HG03196 (cell line): ENCODE data around the gene ZNF169.
"Not testable (repeated sequence)": the region's sequence is repeated elsewhere in the genome, so short reads cannot be mapped to it uniquely, and the experiment has no call there.

Experiments
- ATAC-seq: cut with Tn5 transposase; IDR thresholded peaks from one replicate; pipeline ENCODE4 v1.9.1; 2021; ENCODE audit not compliant: unreplicated experiment

Gene ZNF169

DNA sequence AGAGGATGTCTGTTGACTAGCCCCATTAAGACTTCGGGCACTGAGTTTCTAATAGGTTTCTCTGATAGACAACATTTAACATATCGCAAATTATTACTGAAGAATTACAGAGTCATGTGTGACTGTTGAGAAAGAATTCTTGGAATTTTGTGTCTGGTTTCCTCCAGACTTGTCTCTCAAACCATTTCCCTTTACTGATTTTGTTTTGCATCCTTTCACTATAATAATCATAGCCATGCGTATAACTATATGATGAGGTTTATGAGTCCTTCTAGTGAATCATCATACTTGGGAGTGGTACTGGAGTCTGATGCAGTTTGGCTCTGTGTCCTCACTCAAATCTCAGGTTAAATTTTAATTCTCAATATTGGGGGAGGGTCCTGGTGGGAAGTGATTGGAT is 27.0 kb downstream of the ZNF169 start:
- no peak for ATAC-seq

DNA sequence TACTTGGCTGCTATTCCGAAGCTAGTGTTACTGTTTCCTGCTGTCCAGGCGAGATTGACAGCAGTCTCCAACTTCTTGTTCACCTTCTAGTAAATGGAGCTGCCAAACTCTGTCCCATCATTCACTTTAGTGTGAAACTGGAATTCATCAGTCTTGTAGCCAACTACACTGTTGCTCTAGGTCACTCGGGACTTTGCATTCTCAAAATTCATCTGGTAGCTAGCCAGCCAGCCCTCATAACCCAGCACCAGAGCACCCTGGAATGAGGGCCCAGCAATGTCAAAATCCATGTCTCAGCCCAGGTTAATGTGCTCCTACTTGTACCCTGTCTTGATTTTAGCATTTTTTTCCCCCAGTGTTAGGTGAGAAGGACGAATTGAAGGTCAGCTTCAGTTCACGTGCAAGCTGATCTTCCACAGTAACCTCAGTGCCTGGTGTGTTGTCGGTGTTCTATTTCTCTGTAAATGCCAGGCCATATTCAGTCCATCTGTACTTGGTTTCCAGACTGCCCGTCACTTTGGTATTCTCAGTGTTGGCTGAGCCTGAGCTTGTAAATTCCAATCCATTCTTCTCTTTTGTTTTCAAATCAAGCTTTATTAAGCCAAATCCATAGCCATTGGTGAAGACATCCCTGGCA is 28.9 kb downstream of the ZNF169 start:
- no peak for ATAC-seq

DNA sequence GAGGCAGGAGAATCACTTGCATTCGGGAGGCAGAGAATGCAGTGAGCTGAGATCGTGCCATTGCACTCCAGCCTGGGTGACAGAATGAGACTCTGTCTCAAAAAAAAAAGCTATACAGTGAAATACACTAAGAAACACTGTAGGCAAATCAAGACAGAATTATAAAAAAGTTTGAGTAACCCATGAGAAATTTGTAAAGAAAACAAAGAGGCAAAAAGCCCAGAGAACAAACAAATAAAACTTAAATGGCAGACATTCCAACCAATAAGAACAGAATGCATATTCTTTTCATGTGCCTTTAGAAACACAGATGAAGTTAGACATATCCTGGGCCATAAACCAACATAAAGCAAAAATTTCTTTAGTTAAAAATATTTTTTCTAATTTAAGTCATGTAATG is 30.6 kb downstream of the ZNF169 start:
- ATAC-seq: no peak

DNA sequence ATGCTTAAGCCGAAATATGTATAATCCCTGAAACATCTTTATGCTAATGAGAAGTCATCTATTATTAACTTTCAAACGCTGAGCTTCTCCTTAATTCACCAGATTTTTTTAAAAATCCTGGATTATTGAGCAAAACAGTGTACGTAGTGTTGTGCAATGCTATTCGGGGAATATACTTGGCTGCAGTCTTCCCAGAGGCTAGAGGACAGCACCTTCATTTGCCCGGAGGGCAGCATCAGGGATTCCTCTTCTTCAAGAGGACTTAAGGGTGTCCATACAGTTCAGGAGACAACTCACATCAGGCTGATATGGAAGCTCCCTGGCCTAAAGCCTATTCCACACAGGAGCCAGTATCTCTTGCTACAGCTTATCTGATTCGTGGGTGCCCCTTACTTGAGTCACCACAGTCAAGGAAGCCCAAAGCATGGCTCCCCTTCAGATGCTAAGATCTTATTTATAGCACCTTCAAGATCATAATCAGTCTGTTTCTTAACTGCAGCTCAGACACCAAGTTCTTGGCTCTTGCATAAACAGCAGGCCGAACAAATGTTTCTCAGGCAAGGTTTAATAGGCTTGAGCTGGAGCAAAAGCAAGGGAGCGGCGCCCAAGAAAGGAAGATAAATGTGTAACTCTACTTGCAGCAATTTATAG is 40.0 kb downstream of the ZNF169 start:
- no peak for ATAC-seq

DNA sequence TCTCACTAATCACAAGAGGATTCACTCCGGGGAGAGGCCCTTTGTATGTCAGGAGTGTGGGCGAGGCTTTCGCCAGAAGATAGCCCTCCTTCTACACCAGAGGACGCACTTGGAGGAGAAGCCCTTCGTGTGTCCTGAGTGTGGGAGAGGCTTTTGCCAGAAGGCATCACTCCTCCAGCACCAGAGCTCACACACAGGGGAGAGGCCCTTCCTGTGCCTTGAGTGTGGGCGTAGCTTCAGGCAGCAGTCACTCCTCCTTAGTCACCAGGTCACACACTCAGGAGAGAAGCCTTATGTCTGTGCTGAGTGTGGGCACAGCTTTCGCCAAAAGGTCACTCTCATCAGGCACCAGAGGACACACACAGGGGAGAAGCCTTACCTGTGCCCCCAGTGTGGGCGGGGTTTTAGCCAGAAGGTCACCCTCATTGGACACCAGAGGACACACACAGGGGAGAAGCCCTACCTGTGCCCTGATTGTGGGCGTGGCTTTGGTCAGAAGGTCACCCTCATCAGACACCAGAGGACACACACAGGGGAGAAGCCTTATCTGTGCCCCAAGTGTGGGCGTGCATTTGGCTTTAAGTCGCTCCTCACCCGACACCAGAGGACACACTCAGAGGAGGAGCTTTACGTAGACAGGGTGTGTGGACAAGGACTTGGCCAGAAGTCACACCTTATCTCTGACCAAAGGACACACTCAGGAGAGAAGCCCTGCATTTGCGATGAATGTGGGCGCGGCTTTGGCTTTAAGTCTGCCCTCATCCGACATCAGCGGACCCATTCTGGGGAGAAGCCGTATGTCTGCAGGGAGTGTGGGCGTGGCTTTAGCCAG is 41.6 kb downstream of the ZNF169 start:
- ATAC-seq: no peak

DNA sequence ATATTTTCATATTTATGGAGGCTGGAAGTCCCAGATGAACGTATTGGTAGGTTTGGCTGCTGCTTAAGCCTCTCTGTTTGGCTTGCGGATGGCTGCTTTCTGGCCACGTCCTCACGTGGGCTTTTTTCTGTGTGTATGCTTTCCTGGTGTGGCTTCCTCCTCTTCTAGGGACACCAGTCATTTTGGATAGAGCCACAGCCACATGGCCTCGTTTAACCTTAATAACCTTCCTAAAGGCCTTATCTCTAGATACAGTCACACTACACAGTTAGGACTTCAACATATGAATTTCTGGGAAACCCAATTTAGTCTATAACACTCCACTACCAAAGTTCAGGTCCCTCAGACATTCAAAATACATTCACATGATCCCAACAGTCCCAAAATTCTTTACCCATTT is 42.5 kb downstream of the ZNF169 start:
- no peak for ATAC-seq

DNA sequence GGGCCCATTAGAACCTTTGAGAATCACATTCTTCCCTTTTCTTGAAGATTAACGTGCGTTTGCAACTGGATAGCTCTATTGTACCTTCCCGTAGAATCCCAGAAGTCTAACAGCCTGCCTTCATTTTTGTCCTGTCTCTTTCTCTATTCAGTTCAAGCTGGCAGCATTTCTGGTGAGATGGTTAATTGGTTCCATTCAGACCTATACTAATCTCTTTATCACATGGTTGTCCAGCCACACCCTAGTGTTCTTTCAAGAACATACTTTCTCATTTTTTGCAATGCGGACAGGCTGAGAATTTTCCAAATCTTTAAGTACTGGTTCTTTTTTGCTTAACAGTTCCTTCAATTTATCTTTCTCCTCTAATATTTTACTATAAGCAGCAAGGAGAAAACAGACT is 43.3 kb downstream of the ZNF169 start:
- ATAC-seq: no peak

DNA sequence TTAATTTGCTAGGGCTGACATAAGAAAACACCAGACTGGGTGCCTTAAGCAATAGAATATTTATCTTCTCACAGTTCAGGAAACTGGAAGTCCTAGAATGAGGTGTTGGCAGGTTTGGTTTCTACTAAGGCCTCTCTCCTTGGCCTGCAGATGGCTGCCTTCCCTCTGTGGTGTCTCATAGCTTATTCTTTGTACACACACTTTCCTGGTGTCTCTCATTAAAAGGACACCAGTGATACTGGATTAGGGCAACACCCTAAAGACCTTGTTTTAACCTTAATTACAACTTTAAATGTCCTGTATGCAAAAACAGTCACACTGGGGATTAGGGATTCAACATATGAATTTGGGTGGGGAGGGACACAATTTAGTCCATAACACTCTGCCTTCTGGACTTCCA is 44.2 kb downstream of the ZNF169 start:
- ATAC-seq: no peak

DNA sequence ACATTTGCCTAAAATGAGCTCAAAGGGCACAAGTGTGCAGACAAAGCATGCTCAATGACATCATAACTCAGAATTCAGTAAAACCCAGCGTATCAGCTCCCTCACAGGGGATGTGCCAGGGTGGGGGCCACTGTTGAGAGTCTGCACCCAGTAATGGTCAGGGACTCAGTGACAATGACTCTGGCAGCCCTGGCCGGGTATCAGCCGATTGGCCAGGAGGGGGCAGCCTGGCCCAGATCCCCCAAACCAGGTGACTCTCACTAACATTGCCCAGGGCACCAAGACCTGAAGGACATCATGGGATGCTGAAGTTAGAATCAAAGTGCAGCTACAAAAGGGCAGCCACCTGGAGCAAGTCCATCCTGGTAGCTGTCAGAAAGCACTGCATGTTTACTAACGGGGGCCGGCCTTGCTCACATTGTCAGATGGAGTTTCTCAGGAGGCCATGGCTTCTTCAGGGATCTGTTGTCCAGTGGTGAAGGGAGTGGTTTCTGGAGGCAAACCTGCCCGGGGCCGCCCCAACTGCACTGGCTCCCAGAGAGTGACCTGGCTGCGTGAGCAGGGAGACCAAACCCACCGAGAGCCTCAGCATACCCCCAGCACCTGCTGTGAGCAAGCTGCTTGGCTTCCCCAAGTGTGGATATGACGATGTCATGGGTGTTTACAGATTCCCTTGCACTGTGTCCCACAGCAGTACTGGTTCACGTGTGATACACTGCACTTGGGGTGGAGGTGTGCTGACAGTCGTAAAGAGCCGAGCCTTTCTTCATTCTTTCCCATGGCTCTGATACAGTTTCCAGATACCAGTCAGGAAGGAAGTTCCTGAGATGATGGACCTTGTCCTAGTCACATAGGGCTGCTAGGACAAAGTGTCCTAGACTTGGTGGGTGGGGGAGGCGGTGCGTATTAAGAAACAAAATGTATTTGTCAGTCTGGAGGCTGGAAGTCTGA is 56.2 kb downstream of the ZNF169 start:
- not testable (repeated sequence) for ATAC-seq

DNA sequence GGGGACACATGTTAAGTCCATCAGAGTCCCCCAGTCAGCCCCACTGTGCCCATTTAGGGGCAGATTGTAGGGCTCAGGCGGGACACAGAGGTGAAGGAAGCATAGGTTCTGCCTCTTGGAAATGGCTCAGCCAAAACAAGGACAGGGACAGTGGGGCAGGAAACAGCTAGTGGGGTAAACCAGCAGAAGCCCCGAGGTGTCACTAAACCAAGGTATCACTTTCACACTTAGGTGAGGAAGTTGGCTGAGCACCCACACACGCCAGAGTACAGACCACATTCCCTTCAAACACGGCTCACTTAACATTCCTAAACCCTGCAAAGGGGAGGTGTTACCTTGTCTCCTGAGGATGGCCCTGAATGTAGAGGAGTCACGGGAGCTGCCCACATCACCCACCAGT is 57.1 kb downstream of the ZNF169 start:
- peak; percentile 67 for ATAC-seq

DNA sequence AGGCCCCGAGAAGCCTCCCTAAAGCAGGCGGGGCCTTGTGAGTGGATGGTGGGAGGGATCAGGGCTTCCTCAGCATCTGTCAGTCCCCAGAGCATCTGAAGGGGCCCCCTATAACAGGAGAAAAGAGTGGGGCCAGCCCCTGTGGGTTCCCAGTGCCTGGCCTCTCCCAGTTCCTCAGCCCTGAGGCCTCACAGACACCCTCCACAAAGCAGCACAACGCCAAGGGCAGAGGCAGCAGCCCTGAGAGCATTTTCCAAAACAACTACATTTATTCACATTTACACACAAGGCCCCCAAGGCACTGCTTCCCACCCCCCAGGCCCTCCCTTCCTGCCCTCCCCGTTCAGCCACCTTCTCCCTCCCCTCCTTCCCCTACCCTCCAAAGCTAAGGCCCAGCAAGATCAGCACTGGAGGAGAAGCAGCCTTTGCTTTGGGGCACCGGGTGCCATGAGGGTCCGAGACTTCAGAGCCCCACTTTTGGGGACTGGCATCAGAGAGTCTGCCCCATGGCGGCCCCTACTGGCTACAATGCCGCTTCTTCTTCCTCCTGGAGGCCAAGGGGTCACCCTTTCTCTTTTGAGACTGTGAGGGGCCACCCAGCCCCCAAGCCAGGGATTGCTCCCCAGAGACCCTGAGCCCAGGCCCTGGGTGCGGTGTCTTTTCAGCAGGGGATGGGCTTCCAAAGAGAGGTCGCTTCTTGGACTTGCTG is 59.0 kb downstream of the ZNF169 start:
- not testable (repeated sequence) for ATAC-seq

DNA sequence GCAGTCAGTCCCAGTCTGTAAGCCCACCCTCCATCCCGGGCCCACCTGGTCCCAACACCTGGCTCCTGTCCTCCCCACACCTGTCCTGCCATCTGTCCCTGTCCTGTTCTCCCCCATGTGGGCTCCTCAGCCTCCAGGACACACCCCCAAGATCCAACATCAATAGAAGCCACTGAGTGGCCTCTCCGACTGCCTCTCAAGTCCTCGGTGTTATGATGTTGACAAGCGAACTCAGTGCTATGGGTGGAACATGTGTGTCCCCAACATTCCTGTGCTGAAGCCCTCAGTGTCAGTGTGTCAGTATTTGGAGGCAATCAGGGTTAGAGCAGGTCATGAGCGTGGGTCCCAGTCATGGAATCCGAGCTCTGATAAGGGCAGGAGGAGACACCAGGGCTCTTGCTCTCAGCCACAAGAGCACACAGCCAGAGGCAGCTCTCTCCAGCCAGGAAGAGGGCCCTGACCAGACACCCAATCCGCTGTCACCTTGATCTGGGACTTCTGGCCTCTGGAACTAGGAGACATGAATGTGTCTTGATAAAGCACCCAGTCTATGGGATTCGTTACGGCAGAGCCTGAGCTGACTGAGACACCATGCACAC is 63.3 kb downstream of the ZNF169 start:
- not testable (repeated sequence) for ATAC-seq

DNA sequence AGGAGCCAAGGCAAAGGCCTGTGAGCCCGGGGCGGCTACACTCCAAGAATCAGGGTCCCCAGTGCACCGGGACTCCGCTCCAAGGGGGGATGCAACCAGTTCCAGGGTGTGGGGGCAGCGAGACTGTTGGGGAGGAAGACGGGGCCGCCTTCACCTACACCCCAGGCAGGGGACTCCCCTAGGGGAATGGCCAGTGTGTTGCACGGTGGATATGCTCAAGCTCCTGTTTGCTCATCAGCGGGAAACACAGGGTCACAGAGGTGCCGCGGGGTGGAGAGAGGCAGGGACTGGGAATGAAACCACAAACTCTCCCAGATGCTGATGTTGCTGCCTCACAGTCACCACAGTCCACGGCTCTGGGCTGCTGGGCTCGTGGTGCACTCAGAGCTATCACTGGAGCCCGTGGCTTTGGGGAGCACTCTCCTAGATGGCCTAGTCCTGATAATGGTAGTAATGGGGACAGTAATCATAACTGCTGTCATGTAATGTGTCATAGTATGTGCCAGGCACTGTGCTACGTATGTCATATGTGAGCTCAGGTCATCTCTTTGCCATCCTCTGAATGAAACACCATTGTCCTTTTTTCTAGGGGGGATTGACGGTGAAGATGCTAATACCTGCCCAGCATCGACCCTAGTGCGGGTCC is 64.2 kb downstream of the ZNF169 start:
- not testable (repeated sequence) for ATAC-seq

DNA sequence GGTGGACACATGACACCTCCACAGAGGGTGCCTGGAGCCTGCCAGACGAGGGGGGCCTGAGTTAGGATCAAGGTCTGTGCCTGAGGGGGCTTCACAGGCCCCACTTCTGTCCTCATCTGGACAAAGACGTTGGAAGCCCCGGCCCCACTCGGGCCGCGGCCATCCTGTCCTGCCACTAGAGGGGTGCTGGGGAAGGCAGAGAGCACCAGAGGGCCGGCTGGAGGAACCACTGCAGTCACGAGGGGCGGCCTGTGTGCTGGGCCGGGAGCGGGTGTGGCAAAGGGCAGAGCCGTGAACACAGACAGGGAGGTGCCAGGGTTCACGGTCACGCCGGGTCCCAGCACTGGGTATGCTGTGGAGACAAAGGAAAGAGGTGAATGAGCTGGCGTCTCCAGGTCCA is 66.5 kb downstream of the ZNF169 start:
- not testable (repeated sequence) for ATAC-seq

DNA sequence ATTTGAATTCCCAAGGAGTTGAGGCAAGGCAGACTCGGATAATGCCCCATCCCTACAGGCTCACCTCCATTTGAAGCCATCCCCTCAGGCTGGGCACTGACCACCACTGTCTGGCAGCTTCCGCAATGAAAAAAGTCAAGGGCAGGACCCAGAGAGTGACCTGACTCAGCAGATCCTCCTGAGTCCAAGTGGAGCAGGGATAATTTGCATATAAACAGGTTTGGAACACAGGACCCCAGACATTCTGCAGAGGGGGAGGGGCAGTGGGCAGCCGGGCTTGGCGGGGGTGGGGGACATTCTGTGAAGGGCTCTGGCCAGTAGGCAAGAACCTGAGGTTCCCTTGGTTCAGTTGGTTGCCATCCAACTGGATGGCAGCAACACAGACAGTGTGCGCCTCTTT is 69.4 kb downstream of the ZNF169 start, which contains the start of gene NUTM2F:
Gene NUTM2F, minus strand, starts transcription at position 101 of the 400 bp plus-strand sequence. Its CDS starts 21 bp downstream, at position 80.
- ATAC-seq: not testable (repeated sequence)

DNA sequence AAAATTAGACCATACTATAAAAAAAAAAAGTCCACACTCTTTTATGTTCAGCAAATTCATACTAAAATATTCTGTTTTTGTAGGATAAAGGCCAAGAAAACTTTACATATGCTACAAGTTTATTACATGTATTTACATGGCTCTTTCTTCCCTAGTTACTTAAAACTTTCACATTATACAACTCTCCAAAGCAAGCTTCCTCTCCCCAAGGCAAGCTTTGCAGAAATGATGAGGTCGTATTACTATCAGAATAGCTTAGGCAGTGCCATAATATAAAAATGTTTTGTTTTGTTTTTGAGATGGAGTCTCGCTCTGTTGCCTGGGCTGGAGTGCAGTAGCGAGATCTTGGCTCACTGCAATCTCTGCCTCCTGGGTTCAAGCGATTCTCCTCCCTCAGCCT is 77.3 kb downstream of the ZNF169 start:
- ATAC-seq: not testable (repeated sequence)

DNA sequence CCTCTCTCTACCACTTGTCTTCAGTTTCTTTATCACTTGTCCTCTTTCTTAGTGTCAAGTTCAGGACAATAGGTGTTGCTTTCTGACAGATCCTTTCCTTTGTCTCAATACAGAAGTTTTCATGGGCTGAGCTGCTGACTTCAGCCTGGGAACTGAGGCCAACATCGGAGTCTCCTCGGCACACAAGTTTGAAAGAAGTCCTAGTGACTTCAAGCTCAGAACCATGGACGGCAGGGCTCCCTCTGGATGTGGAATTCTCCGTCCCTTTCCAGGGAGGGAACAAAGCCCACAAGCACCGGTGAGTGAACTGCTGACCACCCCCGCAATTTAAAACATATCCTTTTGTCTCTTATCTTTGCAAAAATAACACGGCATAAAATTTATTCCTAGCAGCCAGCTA is 79.6 kb downstream of the ZNF169 start:
- ATAC-seq: not testable (repeated sequence)

DNA sequence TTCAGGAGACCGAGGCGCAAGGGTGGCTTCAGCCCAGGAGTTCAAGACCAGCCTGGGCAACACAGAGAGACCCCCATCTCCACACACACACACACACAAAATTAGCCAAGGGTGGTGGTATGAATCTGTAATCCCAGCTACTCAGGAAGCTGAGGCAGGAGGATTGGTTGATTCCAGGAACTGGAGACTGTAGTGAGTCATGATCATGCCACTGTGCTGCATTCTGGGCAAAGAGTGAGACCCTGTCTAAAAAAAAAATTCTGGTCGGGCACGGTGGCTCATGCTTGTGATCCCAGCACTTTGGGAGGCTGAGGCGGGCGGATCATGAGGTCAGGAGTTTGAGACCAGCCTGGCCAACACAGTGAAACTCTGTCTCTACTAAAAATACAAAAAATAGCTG is 80.6 kb downstream of the ZNF169 start:
- ATAC-seq: not testable (repeated sequence)

DNA sequence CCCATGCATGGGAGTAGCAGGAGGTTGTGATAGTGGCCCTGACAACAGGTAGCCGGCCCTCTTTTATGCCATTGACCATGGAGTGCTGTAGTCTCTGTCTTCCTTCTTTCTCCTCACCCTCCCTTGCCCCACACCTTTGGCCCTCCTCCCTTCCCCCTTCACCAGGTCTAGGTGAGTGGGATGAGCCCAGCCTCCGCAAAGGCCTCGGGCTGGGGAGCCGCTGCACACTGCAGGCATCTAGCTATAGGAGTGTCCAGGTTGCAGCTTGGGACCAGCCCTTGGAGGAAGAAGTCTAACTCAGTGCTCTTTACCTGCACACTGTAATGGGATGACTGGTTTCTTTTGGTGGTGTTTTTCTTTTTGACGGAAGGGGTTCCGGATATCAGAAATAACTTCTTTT is 81.7 kb downstream of the ZNF169 start:
- ATAC-seq: not testable (repeated sequence)
